Measurements from ENCODE around the gene MICALL1.

DNA sequence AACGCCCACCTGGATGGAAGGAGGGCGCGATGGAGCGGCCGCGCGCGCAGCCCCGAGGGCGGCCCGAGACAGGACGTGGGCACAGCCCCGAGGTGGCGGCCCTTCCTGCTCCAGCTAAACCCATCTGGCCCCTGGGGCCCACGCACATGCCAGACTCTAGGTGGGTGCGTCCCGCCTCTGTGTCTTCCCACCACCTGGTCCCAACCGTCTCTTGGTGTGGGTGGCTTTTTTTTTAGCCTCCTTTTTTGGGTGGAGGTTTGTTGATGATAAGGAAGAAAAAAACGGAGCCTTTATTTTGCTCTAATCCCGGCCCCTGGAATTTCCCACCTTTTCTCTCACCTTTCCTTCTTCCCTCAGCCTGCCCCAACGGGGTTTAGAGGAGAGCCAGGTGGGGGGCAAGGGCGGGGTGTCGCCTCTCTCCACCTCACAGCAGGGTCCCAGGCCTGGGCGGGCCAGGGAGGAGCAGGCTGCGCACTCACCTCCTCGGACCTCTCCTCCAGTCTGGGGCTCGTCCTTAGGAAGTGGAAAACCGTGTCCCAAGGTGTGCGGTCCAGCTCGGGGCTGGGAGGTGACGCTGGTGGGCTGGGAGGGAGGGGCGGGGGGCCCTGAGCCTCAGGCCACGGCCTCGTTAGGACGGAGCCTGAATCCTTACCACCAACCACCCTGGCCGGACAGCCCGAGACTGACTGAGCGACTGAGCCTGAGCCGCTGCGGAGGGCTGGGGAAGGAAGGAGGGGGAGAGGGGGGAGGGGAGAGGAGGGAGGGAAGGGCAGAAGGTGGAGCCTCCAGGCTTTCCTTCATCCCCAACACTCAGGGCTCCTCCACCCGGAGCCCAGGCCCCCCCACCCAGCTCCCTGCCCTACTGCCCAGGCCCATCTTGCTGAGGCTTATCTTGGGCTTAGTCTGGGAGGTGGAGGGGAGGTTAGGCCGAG is 78.0 kb downstream of the MICALL1 start, which contains the start of gene SOX10:
- TF ChIP-seq EZH2phosphoT487 (IDR thresholded peaks at IDR 0.05; ENCODE audit: borderline replicate concordance, low read depth, low read length) (no peak), CTCF (conservative IDR thresholded peaks at IDR 0.05; ENCODE audit: low read length) (no peak)

Measured in OCI-LY7 (cell line).